HG03280 (cell line): Measurements from ENCODE around the gene NRCAM.
A peak's percentile ranks its signal among the peaks of the same experiment; 100 is the strongest.

Experiments
- ATAC-seq: cut with Tn5 transposase; IDR thresholded peaks from one replicate; pipeline ENCODE4 v1.9.1; 2021; ENCODE audit warnings: mild to moderate bottlenecking, moderate library complexity; ENCODE audit not compliant: unreplicated experiment

The NRCAM gene

GRCh38 chr7:108167460-108167859 lies 288.8 kb downstream of the NRCAM start:
- ATAC-seq: no peak

- ATAC-seq: no peak
Observed at GRCh38 chr7:108166687-108167086, 289.5 kb downstream of the NRCAM start.

DNA sequence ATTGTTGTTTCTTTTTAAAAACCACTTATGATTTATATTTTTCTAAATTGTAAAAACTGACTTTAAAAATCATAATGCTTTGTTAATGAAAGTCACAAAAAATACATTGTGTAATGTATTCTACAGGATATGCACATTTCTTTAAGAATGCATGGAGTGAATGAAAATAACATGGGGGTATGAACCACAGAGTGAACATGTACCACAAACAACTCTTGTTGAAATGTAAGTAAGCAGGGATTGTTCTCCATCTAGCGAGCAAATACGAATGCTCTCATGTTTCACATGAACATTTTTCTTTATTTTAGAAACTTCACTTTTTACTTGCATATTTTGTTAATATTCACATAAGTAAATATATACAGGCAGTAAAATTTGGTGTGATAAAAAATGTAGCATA lies 290.5 kb downstream of the NRCAM start:
- ATAC-seq: no peak

GRCh38 chr7:108164946-108165345 lies 291.3 kb downstream of the NRCAM start:
- ATAC-seq: no peak

DNA sequence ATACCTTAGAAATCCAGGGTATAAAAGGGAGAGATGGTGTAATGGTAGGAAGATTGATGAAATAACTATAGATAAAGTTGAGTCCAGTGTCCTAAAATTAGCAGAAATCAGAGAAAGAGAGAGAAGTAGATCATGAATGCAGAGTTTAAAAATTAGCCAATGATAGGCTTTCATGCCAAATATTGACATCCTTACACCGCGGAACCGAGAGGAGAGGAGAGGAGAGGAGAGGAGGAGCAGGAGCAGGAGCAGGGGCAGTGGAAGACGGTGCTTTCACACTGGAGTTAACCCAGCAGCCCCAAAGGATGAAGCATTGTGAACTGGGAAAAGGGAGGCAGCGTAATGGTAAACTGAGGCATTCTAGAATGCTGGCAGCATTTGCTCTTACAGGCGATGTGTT lies 291.9 kb downstream of the NRCAM start:
- ATAC-seq: no peak

DNA sequence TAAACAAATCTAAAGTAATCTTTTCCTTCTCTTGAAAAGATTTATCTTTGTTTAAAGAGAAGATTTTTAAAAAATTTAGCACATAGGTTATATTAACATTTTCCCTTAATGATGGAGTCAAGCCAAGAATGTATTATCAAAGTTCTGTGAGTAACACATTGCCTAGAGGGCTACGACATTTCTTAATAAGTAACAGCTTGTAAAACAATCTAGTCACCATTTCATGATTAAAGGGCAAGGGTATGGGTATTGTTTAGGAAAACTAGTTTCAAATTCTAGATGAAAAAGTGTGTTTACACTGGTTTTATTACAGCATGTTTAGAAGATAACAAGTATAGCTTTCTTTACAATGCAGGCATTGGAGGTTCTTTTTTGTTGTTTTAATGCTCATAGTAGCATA lies 297.5 kb downstream of the NRCAM start:
- ATAC-seq: no peak

DNA sequence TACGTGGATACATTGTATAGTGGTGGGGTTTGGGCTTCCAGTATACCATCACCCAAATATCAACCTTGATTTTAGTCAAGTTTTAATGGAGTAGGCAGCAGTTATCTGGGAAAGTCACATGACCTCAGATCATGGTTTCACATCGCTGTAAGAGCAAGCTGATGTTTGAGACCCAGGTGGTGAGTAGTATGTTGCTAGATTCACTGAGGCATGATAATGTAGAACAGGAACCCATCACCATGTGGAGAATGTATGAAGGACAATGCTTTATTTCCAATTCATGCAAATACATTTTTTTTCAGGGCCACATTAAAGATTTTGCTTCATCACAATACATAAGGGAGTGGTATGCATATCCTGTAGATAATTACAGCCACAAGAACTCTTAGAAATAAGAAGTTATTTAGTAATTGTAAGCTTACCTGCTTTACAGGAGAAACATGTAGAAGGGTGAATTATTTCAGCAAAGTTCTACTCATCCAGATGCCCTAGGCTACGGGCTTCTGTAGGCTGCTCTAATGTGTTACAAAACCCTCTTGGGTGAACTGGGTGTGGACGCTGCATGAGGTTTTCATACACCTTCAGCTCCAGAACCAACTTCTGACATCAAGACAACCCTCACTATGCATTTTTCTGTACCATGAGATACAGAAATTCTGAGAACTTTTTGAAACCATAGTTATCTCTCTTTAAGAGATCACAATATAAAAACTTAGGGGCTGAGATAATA lies 298.5 kb downstream of the NRCAM start:
- ATAC-seq: no peak

- no peak for ATAC-seq
Observed at GRCh38 chr7:108156897-108157605, 299.2 kb downstream of the NRCAM start.

DNA sequence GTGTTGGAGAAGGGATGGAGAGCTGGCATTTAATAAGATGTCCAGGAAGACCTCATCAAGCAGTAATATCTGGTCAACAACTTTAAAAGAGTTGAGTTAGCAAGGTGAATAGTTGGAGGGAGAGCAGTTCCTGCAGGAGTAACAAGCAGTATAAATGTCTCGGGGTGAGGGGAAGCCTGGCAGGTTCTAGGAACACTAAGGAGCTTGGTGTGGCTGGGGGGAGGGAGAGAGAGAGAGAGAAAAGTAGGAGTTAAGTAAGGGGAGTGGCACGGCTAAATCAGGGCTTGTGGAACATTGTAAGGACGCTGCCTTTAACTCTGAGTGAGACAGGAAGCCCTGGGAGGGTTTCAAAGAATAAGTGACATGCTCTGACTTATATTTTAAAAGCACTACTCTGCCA lies 304.0 kb downstream of the NRCAM start:
- ATAC-seq: no peak

DNA sequence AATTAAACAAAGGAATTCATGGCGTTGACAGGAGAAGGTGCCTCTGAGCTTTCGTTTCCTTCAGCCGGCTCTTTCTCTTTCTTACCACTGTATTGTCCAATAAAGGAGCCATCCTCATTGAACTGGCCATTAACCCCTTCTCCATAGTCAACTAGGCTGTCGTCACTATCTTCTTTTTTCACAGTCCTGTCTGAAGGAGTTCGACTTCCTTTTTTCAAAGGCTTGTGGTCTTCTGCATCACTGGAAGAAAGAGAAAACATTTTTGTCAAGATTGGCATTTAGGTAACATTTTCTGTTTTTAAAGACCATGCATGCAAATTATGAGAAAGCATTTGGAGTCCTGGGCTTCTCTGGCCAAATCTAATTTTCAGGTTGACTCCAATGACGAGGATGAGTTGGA lies 306.3 kb downstream of the NRCAM start:
- ATAC-seq: no peak

GRCh38 chr7:108149119-108149518 lies 307.1 kb downstream of the NRCAM start:
- ATAC-seq: no peak

- ATAC-seq: no peak
Observed at GRCh38 chr7:108147031-108147563, 309.1 kb downstream of the NRCAM start.

DNA sequence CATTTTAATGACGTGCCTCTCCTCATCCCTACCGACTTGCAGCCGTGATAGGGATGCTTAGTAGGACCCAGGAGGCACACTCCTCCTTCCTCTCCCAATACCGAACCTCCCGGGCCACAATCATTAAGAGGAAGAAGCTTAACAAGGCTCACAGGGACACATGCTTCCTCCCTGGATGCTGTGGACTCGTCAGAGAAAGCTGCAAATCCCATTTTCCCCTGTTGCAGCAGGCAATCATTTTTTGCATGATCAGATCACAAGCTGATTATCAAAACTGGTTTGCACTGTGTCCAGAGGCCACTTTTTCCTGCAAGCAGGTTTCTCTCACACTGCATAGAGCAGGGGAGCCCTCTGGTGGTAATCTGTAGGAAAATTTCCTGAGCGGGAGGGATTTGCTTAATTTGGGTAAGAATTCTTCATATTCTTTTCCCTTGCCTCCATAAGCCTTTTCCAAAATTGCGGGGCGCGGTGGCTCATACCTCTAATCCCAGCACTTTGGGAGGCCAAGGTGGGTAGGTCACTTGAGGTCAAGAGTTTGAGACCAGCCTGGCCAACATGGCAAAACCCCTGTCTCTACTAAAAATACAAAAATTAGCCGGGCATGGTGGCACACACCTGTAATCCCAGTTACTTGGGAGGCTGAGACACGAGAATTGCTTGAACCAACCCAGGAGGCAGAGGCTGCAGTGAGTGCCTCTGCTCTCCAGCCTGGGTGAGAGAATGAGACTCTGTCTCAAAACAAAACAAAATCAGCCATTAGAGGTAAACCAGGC lies 310.0 kb downstream of the NRCAM start:
- peak; percentile 61 for ATAC-seq

- ATAC-seq: no peak
Observed at GRCh38 chr7:108145401-108145800, 310.8 kb downstream of the NRCAM start.

- no peak for ATAC-seq
Observed at GRCh38 chr7:108144931-108145330, 311.3 kb downstream of the NRCAM start.

DNA sequence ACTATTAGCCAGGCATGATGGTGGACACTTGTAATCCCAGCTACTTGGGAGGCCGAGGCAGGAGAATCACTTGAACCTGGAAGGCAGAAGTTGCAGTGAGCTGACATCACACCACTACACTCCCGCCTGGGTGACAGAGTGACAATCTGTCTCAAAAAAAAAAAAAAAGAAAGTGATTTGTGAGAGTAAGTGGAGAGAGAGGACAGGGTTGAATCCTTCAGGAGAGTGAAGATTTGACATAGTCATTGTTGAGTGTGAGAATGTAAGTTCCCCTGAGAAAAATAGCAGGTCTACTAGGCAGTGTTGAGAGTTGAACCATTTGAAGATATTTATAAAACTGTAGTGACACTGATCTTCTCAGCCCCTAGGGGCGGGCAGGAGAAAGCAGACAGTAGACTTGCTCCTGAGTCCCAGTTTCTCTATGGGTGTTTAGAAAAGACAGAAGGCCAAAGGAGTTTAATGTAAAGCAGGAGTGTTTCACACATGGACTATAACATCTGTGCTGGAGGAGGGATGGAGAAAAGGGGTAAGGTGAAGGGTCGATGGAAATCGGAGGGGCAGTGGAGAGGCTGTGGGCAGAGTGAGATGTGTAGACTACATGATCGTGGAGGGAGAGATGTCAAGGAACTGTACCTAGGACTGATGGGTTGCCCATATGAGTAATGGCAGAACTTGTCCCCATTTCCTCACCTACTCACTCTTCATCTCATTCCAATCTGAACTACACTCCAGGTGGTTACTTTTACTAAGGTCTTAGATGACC lies 312.4 kb downstream of the NRCAM start:
- no peak for ATAC-seq

DNA sequence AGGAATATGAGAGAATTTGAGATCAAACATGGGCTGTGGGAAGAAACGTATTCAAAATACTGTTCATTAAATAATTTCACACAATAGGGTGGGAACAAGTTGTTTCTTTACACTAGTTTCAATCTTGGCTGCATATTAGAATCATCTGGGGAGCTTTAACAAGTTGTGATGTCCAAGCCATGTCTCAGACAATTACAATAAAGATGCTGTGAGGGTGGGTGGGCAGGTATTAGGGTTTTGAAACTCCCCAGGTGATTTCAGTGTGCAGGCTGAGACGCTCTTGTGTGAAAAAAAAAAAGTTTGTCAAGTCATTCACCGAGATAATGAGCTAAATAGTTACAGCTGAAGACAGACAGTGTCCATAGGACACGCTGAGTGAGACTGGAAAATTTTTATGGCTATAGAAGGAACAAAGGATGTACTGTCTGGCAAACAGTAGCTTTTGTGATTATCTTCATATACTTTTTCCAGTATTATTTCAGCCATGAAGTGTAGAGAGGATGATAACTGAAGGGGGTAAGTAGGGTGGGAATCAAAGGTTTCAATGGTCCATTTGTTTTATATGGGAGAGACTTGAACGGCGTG lies 313.5 kb downstream of the NRCAM start:
- no peak for ATAC-seq

- no peak for ATAC-seq
Observed at GRCh38 chr7:108142180-108142579, 314.1 kb downstream of the NRCAM start.

DNA sequence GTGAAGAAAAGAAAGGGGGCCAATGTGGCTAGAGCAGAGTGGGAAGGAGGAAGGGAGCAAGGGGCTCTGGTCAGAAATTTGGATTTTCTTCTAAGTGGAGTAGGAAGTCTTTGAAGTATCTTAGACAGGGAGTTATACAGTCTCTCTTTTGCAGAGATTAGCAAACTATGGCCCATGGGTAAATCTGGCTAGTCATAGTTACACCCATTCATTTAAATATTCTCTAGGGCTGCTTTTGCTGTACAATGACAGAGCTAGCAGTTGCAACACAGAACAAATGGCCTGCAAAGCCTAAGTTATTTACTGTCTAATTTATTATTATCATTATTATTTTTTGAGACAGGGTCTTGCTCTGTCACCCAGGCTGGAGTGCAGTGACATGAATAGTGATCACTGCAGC lies 315.6 kb downstream of the NRCAM start:
- no peak for ATAC-seq

GRCh38 chr7:108138911-108139310 lies 317.3 kb downstream of the NRCAM start:
- no peak for ATAC-seq
